ENCODE data around the gene NCKAP5L.
A peak's percentile ranks its signal among the peaks of the same experiment; 100 is the strongest.
"Not testable (repeated sequence)": the region's sequence is repeated elsewhere in the genome, so short reads cannot be mapped to it uniquely, and the experiment has no call there.

Gene NCKAP5L

GRCh38 chr12:49828133-49829091 lies at the start of gene NCKAP5L:
TSS of gene NCKAP5L (minus strand) at chr12:49828413. CDS start at chr12:49804044, 24,369 bp downstream.
- peak; percentile 96 for DNase-seq (ENCODE audit: low read depth)

GRCh38 chr12:49877066-49877465 lies 48.9 kb upstream of the NCKAP5L start:
- no peak for DNase-seq (ENCODE audit: low read depth)

GRCh38 chr12:49876070-49876469 lies 47.9 kb upstream of the NCKAP5L start:
- DNase-seq (ENCODE audit: low read depth) = no peak

GRCh38 chr12:49875115-49875720 lies 47.0 kb upstream of the NCKAP5L start:
- no peak for DNase-seq (ENCODE audit: low read depth)

GRCh38 chr12:49874142-49874897 lies 46.1 kb upstream of the NCKAP5L start:
- no peak for DNase-seq (ENCODE audit: low read depth)

GRCh38 chr12:49873361-49873934 lies 45.2 kb upstream of the NCKAP5L start:
- no peak for DNase-seq (ENCODE audit: low read depth)

- DNase-seq (ENCODE audit: low read depth) = no peak
Observed at GRCh38 chr12:49872781-49873181, 44.6 kb upstream of the NCKAP5L start.

- DNase-seq (ENCODE audit: low read depth) = no peak
Observed at GRCh38 chr12:49872381-49872780, 44.2 kb upstream of the NCKAP5L start.

- DNase-seq (ENCODE audit: low read depth) = not testable (repeated sequence)
Observed at GRCh38 chr12:49871811-49872251, 43.6 kb upstream of the NCKAP5L start.

- no peak for DNase-seq (ENCODE audit: low read depth)
Observed at GRCh38 chr12:49871263-49871561, 43.0 kb upstream of the NCKAP5L start.

GRCh38 chr12:49870501-49871262 lies 42.5 kb upstream of the NCKAP5L start:
- DNase-seq (ENCODE audit: low read depth) = no peak

- no peak for DNase-seq (ENCODE audit: low read depth)
Observed at GRCh38 chr12:49869816-49870500, 41.7 kb upstream of the NCKAP5L start.

- DNase-seq (ENCODE audit: low read depth) = peak; percentile 65
Observed at GRCh38 chr12:49868952-49869815, 41.0 kb upstream of the NCKAP5L start.

- no peak for DNase-seq (ENCODE audit: low read depth)
Observed at GRCh38 chr12:49868449-49868848, 40.2 kb upstream of the NCKAP5L start.

- DNase-seq (ENCODE audit: low read depth) = no peak
Observed at GRCh38 chr12:49867570-49868341, 39.5 kb upstream of the NCKAP5L start.

- peak; percentile 21 for DNase-seq (ENCODE audit: low read depth)
Observed at GRCh38 chr12:49866859-49867569, 38.8 kb upstream of the NCKAP5L start.

GRCh38 chr12:49865782-49866135 lies 37.5 kb upstream of the NCKAP5L start:
- no peak for DNase-seq (ENCODE audit: low read depth)

- no peak for DNase-seq (ENCODE audit: low read depth)
Observed at GRCh38 chr12:49865109-49865781, 37.0 kb upstream of the NCKAP5L start.

All from fibroblast of gingiva (primary cell).